HG02623 (cell line): ENCODE measurements around the gene WFDC5.
"Not testable (repeated sequence)": the region's sequence is repeated elsewhere in the genome, so short reads cannot be mapped to it uniquely, and the experiment has no call there.

Source experiments
- ATAC-seq: cut with Tn5 transposase; IDR thresholded peaks from one replicate; pipeline ENCODE4 v1.9.1; 2021; ENCODE audit warnings: moderate library complexity; ENCODE audit not compliant: unreplicated experiment

The WFDC5 gene

GRCh38 chr20:45090481-45090880, 24.5 kb downstream of the WFDC5 start:
- ATAC-seq, result no peak

GRCh38 chr20:45088247-45088646, 26.7 kb downstream of the WFDC5 start:
- ATAC-seq, result no peak

- no peak for ATAC-seq
Measured at GRCh38 chr20:45087814-45088213, 27.2 kb downstream of the WFDC5 start.

- no peak for ATAC-seq
Measured at GRCh38 chr20:45087097-45087790, 27.7 kb downstream of the WFDC5 start.

- no peak for ATAC-seq
Measured at GRCh38 chr20:45085867-45086266, 29.1 kb downstream of the WFDC5 start.

- ATAC-seq, result no peak
Measured at GRCh38 chr20:45085289-45085688, 29.7 kb downstream of the WFDC5 start.

GRCh38 chr20:45083127-45083526, 31.8 kb downstream of the WFDC5 start:
- ATAC-seq, result no peak

GRCh38 chr20:45082468-45082867, 32.5 kb downstream of the WFDC5 start:
- no peak for ATAC-seq

- ATAC-seq, result no peak
Measured at GRCh38 chr20:45080867-45081624, 33.9 kb downstream of the WFDC5 start.

GRCh38 chr20:45077559-45077958, 37.4 kb downstream of the WFDC5 start:
- no peak for ATAC-seq

- no peak for ATAC-seq
Measured at GRCh38 chr20:45073221-45073620, 41.8 kb downstream of the WFDC5 start.

GRCh38 chr20:45072066-45072465, 42.9 kb downstream of the WFDC5 start:
- no peak for ATAC-seq

- ATAC-seq, result no peak
Measured at GRCh38 chr20:45070932-45071632, 43.9 kb downstream of the WFDC5 start.

- ATAC-seq, result no peak
Measured at GRCh38 chr20:45069261-45069660, 45.7 kb downstream of the WFDC5 start.

- ATAC-seq, result no peak
Measured at GRCh38 chr20:45067558-45067957, 47.4 kb downstream of the WFDC5 start.

GRCh38 chr20:45067087-45067486, 47.9 kb downstream of the WFDC5 start:
- ATAC-seq, result no peak

GRCh38 chr20:45066372-45066771, 48.6 kb downstream of the WFDC5 start:
- ATAC-seq, result no peak

GRCh38 chr20:45064812-45065211, 50.2 kb downstream of the WFDC5 start:
- ATAC-seq, result no peak

- ATAC-seq, result not testable (repeated sequence)
Measured at GRCh38 chr20:45063107-45063506, 51.9 kb downstream of the WFDC5 start.

- ATAC-seq, result no peak
Measured at GRCh38 chr20:45061244-45061643, 53.7 kb downstream of the WFDC5 start.

GRCh38 chr20:45060294-45060693, 54.7 kb downstream of the WFDC5 start:
- ATAC-seq, result no peak
